OCI-LY3 (cell line): ENCODE data around the gene STX1A.
"Not testable (repeated sequence)": the region's sequence is repeated elsewhere in the genome, so short reads cannot be mapped to it uniquely, and the experiment has no call there.

ENCODE experiments used
- H2AFZ ChIP-seq: fragments of 200-600, 300-600 bp; shearing (Covaris generic); 2 replicates; pipeline ENCODE4 v1.6.0; 2014; ENCODE audit warnings: antibody characterized with exemption, low read depth, low read length
- H3K27ac ChIP-seq: fragments of 200-600, 300-600 bp; sonication (generic); 2 replicates; pipeline ENCODE4 v1.5.1; 2014; ENCODE audit warnings: mild to moderate bottlenecking, low read length, moderate library complexity, mixed read lengths
- H3K27me3 ChIP-seq: fragments of 200-600, 300-600 bp; sonication (generic); 2 replicates; pipeline ENCODE4 v1.6.1; 2014; ENCODE audit warnings: low read depth, low read length, mixed read lengths
- H3K36me3 ChIP-seq: fragments of 200-600, 300-600 bp; sonication (generic); replicated peaks from 2 replicates; pipeline ENCODE3; 2014; ENCODE audit warnings: low read depth, low read length, mixed read lengths
- H3K4me1 ChIP-seq: fragments of 300-600, 200-600 bp; sonication (generic); 2 replicates; pipeline ENCODE4 v1.6.1; 2014; ENCODE audit warnings: low read length, mixed read lengths
- H3K4me2 ChIP-seq: fragments of 200-600, 300-600 bp; sonication (generic); 2 replicates; pipeline ENCODE4 v1.6.1; 2014; ENCODE audit warnings: low read length, mixed read lengths
- H3K4me3 ChIP-seq: fragments of 300-600, 200-600 bp; sonication (generic); 2 replicates; pipeline ENCODE4 v1.5.1; 2014; ENCODE audit warnings: antibody characterized with exemption, mild to moderate bottlenecking, low read length, moderate library complexity
- H3K79me2 ChIP-seq: fragments of 300-600, 200-600 bp; shearing (Covaris generic); 2 replicates; pipeline ENCODE4 v1.6.1; 2014; ENCODE audit warnings: mild to moderate bottlenecking, low read length, mixed read lengths
- H3K9ac ChIP-seq: fragments of 300-600, 200-600 bp; shearing (Covaris generic); 2 replicates; pipeline ENCODE4 v1.6.0; 2014; ENCODE audit warnings: mild to moderate bottlenecking, low read length, moderate library complexity
- H3K9me3 ChIP-seq: fragments of 200-600, 300-600 bp; shearing (Covaris generic); 2 replicates; pipeline ENCODE4 v1.6.1; 2014; ENCODE audit warnings: low read length, mixed read lengths; ENCODE audit not compliant: insufficient read depth
- H4K20me1 ChIP-seq: fragments of 200-600, 300-600 bp; sonication (generic); 2 replicates; pipeline ENCODE4 v1.6.1; 2016; ENCODE audit warnings: low read length, mixed read lengths; ENCODE audit not compliant: insufficient read depth
- CTCF ChIP-seq: fragments of 200-600, 300-600 bp; sonication (generic); IDR thresholded peaks from 2 replicates; pipeline ENCODE4 v1.5.1; 2014; ENCODE audit warnings: antibody characterized with exemption, low read length, low read depth
- EZH2phosphoT487 ChIP-seq: fragments of 200-600 bp; shearing (Covaris generic); IDR thresholded peaks from 2 replicates; pipeline ENCODE4 v1.6.1; 2018; ENCODE audit warnings: antibody characterized with exemption, mixed run types, low read depth

STX1A gene

GRCh38 chr7:73727952-73728351 is 8.5 kb upstream of the STX1A start:
- Histone ChIP-seq H2AFZ (no peak overlapping the region), H3K9me3 (no peaks in the 10 kb centered on the region), H3K36me3 (no peaks in the 10 kb centered on the region), H3K27ac (no peak overlapping the region), H4K20me1 (no peaks in the 10 kb centered on the region), H3K4me1 (no peaks in the 10 kb centered on the region), H3K79me2 (no peaks in the 10 kb centered on the region), H3K4me2 (no peak overlapping the region), H3K27me3 (peaks cover 12% of the 10 kb centered on the region; the same call in 1 of the 2 replicates), H3K9ac (no peak overlapping the region), H3K4me3 (no peak overlapping the region)
- TF ChIP-seq EZH2phosphoT487 (no peak), CTCF (no peak)

- Histone ChIP-seq H3K9ac (no peak overlapping the region), H3K4me2 (peak overlapping the region; percentile 37; the same call in 1 of the 2 replicates), H3K27me3 (peaks cover 12% of the 10 kb centered on the region; the same call in 1 of the 2 replicates), H3K79me2 (no peaks in the 10 kb centered on the region), H3K27ac (no peak overlapping the region), H3K9me3 (no peaks in the 10 kb centered on the region), H3K36me3 (no peaks in the 10 kb centered on the region), H2AFZ (no peak overlapping the region), H3K4me1 (no peaks in the 10 kb centered on the region), H4K20me1 (no peaks in the 10 kb centered on the region), H3K4me3 (no peak overlapping the region)
- no peak for TF ChIP-seq CTCF
- no peak for TF ChIP-seq EZH2phosphoT487
Observed at GRCh38 chr7:73726083-73726466, 6.6 kb upstream of the STX1A start.

- Histone ChIP-seq H3K4me3 (no peak overlapping the region), H2AFZ (no peak overlapping the region), H4K20me1 (no peaks in the 10 kb centered on the region), H3K36me3 (no peaks in the 10 kb centered on the region), H3K27me3 (peaks cover 14% of the 10 kb centered on the region; the same call in 1 of the 2 replicates), H3K4me2 (no peak overlapping the region), H3K9ac (no peak overlapping the region), H3K27ac (no peak overlapping the region), H3K79me2 (peaks cover 5% of the 10 kb centered on the region; the same call in 1 of the 2 replicates), H3K9me3 (no peaks in the 10 kb centered on the region), H3K4me1 (peaks cover 2% of the 10 kb centered on the region)
- TF ChIP-seq CTCF (no peak), EZH2phosphoT487 (no peak)
Observed at GRCh38 chr7:73723813-73724212, 4.3 kb upstream of the STX1A start.

GRCh38 chr7:73722785-73723184 is 3.3 kb upstream of the STX1A start:
- Histone ChIP-seq H2AFZ (no peak overlapping the region), H3K4me1 (peaks cover 11% of the 10 kb centered on the region), H3K9me3 (no peaks in the 10 kb centered on the region), H3K27me3 (peaks cover 7% of the 10 kb centered on the region; the same call in 1 of the 2 replicates), H4K20me1 (0 out of 2 replicates have a peak, but pooled peaks cover under 1% of the 10 kb centered on the region), H3K27ac (no peak overlapping the region), H3K4me2 (no peak overlapping the region), H3K36me3 (no peaks in the 10 kb centered on the region), H3K4me3 (no peak overlapping the region), H3K79me2 (peaks cover 5% of the 10 kb centered on the region; the same call in 1 of the 2 replicates), H3K9ac (no peak overlapping the region)
- TF ChIP-seq CTCF (no peak), EZH2phosphoT487 (no peak)

- H3K4me2 ChIP-seq, H3K27ac ChIP-seq: not testable (repeated sequence)
Observed at GRCh38 chr7:73722182-73722581, 2.7 kb upstream of the STX1A start.

More at GRCh38 chr7:73722182-73722581, 2.7 kb upstream of the STX1A start:
- not testable (repeated sequence) for H3K27me3 ChIP-seq, H3K36me3 ChIP-seq, H3K79me2 ChIP-seq, H2AFZ ChIP-seq, H3K9me3 ChIP-seq, H3K9ac ChIP-seq, H3K4me3 ChIP-seq, H4K20me1 ChIP-seq
- H3K4me1 ChIP-seq, result peaks cover 11% of the 10 kb centered on the region
